Keratinocyte (primary cell): Measurements from ENCODE around the gene SIPA1L3. TPM values are rescaled to one million over a fixed set of nuclear protein-coding genes. Genes with fewer than 3 reads are reported as not detected.

Experiments
- DNase-seq: peaks from one replicate; pipeline ENCODE4 v3.0.0-alpha.2; 2011; ENCODE audit warnings: low read depth, missing footprints, low spot score
- FAIRE-seq: peaks from 2 replicates; lab custom pipeline; 2011; peaks lifted over from hg19 to GRCh38; lab: Jason Lieb, UNC
- H2AFZ ChIP-seq: 2 replicates; pipeline ENCODE4 v1.6.0; 2012; ENCODE audit warnings: low read length, control low read depth, inconsistent platforms; ENCODE audit not compliant: control insufficient read depth
- H3K27ac ChIP-seq: 2 replicates; pipeline ENCODE4 v1.5.1; 2011; ENCODE audit warnings: low read length; ENCODE audit not compliant: control insufficient read depth, insufficient read depth
- H3K27me3 ChIP-seq: 3 replicates; pipeline ENCODE4 v1.6.0; 2011; ENCODE audit warnings: low read length; ENCODE audit not compliant: control insufficient read depth, insufficient read depth; ENCODE audit errors: extremely low read depth
- H3K36me3 ChIP-seq, 2 experiments: 2 replicates in 1 of 2; 3 replicates in 1 of 2; pipeline ENCODE4 v1.5.1; 2011; ENCODE audit warnings: low read length in 2 of 2, mild to moderate bottlenecking in 1 of 2; ENCODE audit not compliant: control insufficient read depth in 2 of 2, insufficient read depth in 2 of 2; ENCODE audit errors: extremely low read depth in 1 of 2
- H3K4me1 ChIP-seq: 3 replicates; pipeline ENCODE4 v1.5.1; 2011; ENCODE audit warnings: low read length; ENCODE audit not compliant: control insufficient read depth, insufficient read depth; ENCODE audit errors: extremely low read depth
- H3K4me2 ChIP-seq: 3 replicates; pipeline ENCODE4 v1.6.0; 2011; ENCODE audit warnings: low read depth, low read length; ENCODE audit not compliant: control insufficient read depth, insufficient read depth; ENCODE audit errors: extremely low read depth
- H3K4me3 ChIP-seq, 3 experiments: fragments of 200-600 bp in 1 of 3; sonication (generic) in 1 of 3; 2 replicates in 2 of 3; 3 replicates in 1 of 3; pipeline ENCODE4 v1.5.1; 2011 to 2016; ENCODE audit warnings: low read length in 3 of 3, mild to moderate bottlenecking in 3 of 3, control low read depth in 2 of 3, inconsistent platforms in 1 of 3, low read depth in 1 of 3, mixed read lengths in 1 of 3, mixed run types in 1 of 3, moderate library complexity in 1 of 3; ENCODE audit not compliant: control insufficient read depth in 2 of 3, insufficient read depth in 2 of 3; ENCODE audit errors: extremely low read depth in 1 of 3
- H3K79me2 ChIP-seq: 2 replicates; pipeline ENCODE4 v1.6.0; 2012; ENCODE audit warnings: low read length; ENCODE audit not compliant: control insufficient read depth, insufficient read depth
- H3K9ac ChIP-seq: 3 replicates; pipeline ENCODE4 v1.6.0; 2011; ENCODE audit warnings: low read length; ENCODE audit not compliant: control insufficient read depth, insufficient read depth; ENCODE audit errors: extremely low read depth
- H3K9me1 ChIP-seq: 3 replicates; pipeline ENCODE4 v1.6.0; 2011; ENCODE audit warnings: low read length; ENCODE audit not compliant: control insufficient read depth, insufficient read depth; ENCODE audit errors: extremely low read depth
- H3K9me3 ChIP-seq: 2 replicates; pipeline ENCODE4 v1.5.1; 2012; ENCODE audit warnings: low read depth, low read length; ENCODE audit not compliant: control insufficient read depth
- H4K20me1 ChIP-seq: 3 replicates; pipeline ENCODE4 v1.6.0; 2011; ENCODE audit warnings: low read length; ENCODE audit not compliant: control insufficient read depth, insufficient read depth; ENCODE audit errors: extremely low read depth
- EZH2 ChIP-seq: IDR thresholded peaks from one replicate; pipeline ENCODE4 v1.6.1; 2012; ENCODE audit warnings: inconsistent platforms, mild to moderate bottlenecking, low read length, moderate library complexity
- dilution Hi-C: fragments of 300-500 bp; cut with MboI; formaldehyde crosslinking; loops from one replicate; pipeline ENCODE4 v1.7.0; 2020; ENCODE audit warnings: low sequenced_read_pairs; ENCODE audit not compliant: extremely low pct_ligation_motif_present
- polyA minus RNA-seq, 3 experiments: library from RNA; depleted of rRNA, polyadenylated mRNA; stranded (reverse); fragments of >200 nt; gene quantifications; 1 replicate in 1 of 3; 2 replicates in 1 of 3; 3 replicates in 1 of 3; pipeline ENCODE4 v1.2.3, GENCODE V29; 2011
- polyA plus RNA-seq, 5 experiments: library from polyadenylated mRNA; depleted of rRNA in 3 of 5; stranded (reverse) in 3 of 5; stranded (forward) in 1 of 5; unstranded in 1 of 5; fragments of >200 nt; gene quantifications; 1 replicate in 1 of 5; 2 replicates in 3 of 5; 3 replicates in 1 of 5; pipeline versions ENCODE4 v1.2.1 to v1.2.3, GENCODE V29; 2011 to 2012; ENCODE audit warnings: missing spikeins in 2 of 5, low read depth in 1 of 5, low replicate concordance in 1 of 5
- TF ChIP-seq, protein P1 (sequence below), 3 experiments: IDR thresholded peaks in 1 of 3; conservative IDR thresholded peaks in 1 of 3; optimal IDR thresholded peaks in 1 of 3; 2 replicates in 2 of 3; 3 replicates in 1 of 3; pipeline versions ENCODE3 to v1.5.1; 2011; ENCODE audit warnings: low read length in 3 of 3, mild to moderate bottlenecking in 3 of 3, moderate library complexity in 2 of 3, control low read depth in 1 of 3, inconsistent platforms in 1 of 3; ENCODE audit not compliant: insufficient read depth in 2 of 3; ENCODE audit errors: extremely low read depth in 1 of 3

The SIPA1L3 gene, protein sequence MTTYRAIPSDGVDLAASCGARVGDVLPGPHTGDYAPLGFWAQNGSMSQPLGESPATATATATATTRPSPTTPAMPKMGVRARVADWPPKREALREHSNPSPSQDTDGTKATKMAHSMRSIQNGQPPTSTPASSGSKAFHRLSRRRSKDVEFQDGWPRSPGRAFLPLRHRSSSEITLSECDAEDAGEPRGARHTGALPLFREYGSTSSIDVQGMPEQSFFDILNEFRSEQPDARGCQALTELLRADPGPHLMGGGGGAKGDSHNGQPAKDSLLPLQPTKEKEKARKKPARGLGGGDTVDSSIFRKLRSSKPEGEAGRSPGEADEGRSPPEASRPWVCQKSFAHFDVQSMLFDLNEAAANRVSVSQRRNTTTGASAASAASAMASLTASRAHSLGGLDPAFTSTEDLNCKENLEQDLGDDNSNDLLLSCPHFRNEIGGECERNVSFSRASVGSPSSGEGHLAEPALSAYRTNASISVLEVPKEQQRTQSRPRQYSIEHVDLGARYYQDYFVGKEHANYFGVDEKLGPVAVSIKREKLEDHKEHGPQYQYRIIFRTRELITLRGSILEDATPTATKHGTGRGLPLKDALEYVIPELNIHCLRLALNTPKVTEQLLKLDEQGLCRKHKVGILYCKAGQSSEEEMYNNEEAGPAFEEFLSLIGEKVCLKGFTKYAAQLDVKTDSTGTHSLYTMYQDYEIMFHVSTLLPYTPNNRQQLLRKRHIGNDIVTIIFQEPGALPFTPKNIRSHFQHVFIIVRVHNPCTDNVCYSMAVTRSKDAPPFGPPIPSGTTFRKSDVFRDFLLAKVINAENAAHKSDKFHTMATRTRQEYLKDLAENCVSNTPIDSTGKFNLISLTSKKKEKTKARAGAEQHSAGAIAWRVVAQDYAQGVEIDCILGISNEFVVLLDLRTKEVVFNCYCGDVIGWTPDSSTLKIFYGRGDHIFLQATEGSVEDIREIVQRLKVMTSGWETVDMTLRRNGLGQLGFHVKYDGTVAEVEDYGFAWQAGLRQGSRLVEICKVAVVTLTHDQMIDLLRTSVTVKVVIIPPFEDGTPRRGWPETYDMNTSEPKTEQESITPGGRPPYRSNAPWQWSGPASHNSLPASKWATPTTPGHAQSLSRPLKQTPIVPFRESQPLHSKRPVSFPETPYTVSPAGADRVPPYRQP (N-terminal part only)
- 8.0 to 17.4 TPM (median 9.5 TPM) in 3 replicates for polyA plus RNA-seq
- polyA plus RNA-seq (2011; ENCODE audit: low read depth) = 29.3 TPM
- polyA plus RNA-seq (2011; cell fraction: cytosol; rRNA removed) = 9.5 and 16.8 TPM in 2 replicates
- 17.5 and 25.8 TPM in 2 replicates for polyA plus RNA-seq (2011; cell fraction: nucleus; rRNA removed)
- 20.9 and 27.3 TPM in 2 replicates for polyA plus RNA-seq (2012; ENCODE audit: low replicate concordance)
- polyA minus RNA-seq = 17.8 to 171 TPM (median 24.3 TPM) in 3 replicates
- polyA minus RNA-seq (2011; cell fraction: cytosol; rRNA and poly(A)+ RNA removed) = 51.4 TPM
- polyA minus RNA-seq (2011; cell fraction: nucleus; rRNA and poly(A)+ RNA removed) = 36.1 and 51.0 TPM in 2 replicates

DNA sequence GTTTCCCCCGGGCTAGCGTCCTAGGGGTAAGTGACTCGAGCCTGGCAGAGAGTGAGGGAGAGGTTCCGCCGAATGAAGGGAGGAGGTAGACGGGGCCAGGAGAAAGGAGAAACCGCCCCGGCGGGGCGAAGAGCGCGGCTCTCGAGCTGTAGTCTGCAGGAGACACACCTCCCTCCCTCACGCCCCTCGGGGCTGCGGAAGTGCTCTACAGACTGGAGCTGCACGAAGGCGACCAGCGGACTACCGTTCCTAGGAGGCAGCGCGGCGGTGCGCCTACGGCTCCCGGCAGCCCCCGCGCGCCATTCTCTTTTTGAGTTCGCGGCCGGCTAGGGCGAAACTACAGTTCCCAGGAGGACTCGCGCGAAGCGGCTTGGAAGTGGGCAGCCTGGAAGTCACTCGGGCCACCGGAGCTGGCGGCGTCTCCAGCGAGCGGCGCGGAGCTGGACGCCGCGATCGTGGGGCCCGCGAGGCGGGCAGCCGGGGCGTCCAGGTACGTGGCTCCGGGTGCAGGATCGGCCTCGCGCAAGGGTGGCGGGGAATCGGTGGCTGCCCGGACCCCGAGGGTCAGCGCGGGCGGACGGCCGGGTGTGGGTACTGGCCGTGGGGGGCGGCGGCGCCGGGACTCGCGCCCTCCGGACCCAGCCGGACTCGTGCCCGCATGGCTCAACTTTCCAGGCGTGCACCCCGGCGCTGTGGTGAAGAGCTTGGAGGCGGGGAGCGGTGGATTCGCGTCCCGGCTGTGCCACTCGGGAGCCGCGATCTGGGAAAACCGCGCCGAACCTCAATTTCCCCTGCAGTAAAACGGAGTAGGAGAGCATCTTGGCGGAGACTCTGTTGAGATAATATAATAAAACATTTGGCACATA lies at the start of gene SIPA1L3:
TSS of gene SIPA1L3 (plus strand) at position 340 of the 866 bp plus-strand sequence. CDS start 174,358 bp downstream, outside the sequence.
- H3K79me2 ChIP-seq = peaks cover 35% of the 10 kb centered on the region
- peak within 1 kb of the TSS; percentile 37 for H3K27ac ChIP-seq
- H3K9ac ChIP-seq = peak within 1 kb of the TSS; percentile 81
- dilution Hi-C loops = no loop called here
- H4K20me1 ChIP-seq = no peaks in the 10 kb centered on the region
- DNase-seq = peak; percentile 60
- peak; percentile 53 for FAIRE-seq
- TF ChIP-seq, protein P1, sequence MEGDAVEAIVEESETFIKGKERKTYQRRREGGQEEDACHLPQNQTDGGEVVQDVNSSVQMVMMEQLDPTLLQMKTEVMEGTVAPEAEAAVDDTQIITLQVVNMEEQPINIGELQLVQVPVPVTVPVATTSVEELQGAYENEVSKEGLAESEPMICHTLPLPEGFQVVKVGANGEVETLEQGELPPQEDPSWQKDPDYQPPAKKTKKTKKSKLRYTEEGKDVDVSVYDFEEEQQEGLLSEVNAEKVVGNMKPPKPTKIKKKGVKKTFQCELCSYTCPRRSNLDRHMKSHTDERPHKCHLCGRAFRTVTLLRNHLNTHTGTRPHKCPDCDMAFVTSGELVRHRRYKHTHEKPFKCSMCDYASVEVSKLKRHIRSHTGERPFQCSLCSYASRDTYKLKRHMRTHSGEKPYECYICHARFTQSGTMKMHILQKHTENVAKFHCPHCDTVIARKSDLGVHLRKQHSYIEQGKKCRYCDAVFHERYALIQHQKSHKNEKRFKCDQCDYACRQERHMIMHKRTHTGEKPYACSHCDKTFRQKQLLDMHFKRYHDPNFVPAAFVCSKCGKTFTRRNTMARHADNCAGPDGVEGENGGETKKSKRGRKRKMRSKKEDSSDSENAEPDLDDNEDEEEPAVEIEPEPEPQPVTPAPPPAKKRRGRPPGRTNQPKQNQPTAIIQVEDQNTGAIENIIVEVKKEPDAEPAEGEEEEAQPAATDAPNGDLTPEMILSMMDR (optimal IDR thresholded peaks at IDR 0.05 in 1 of 3, IDR thresholded peaks at IDR 0.05 in 1 of 3, conservative IDR thresholded peaks at IDR 0.05 in 1 of 3; ENCODE audit: extremely low read depth in 1 of 3, insufficient read depth in 2 of 3, low read length in 3 of 3) = peak in 1 of 3 experiments; percentile 9
- TF ChIP-seq EZH2 = no peak
- H3K9me1 ChIP-seq = no peaks in the 10 kb centered on the region
- peak within 1 kb of the TSS; percentile 94 for H2AFZ ChIP-seq
- H3K4me3 ChIP-seq = peak within 1 kb of the TSS; percentile 69 to 81 (median 78)
- H3K27me3 ChIP-seq = no peaks in the 10 kb centered on the region
- peak within 1 kb of the TSS; percentile 88 for H3K4me2 ChIP-seq
- H3K9me3 ChIP-seq = no peaks in the 10 kb centered on the region
- H3K36me3 ChIP-seq = no peaks in the 10 kb centered on the region
- peaks cover 10% of the 10 kb centered on the region for H3K4me1 ChIP-seq
